ENCODE measurements around the gene NTSR1.

GRCh38 chr20:62758226-62758912 lies 49.7 kb downstream of the NTSR1 start:
- TF ChIP-seq CTCF (conservative IDR thresholded peaks at IDR 0.05; ENCODE audit: low read length) (no peak), EZH2phosphoT487 (IDR thresholded peaks at IDR 0.05; ENCODE audit: borderline replicate concordance) (no peak)

Measured in Loucy (cell line).